GM21529 (cell line): ENCODE results near the gene MEOX2.

Source experiments
- ATAC-seq: cut with Tn5 transposase; IDR thresholded peaks from one replicate; pipeline ENCODE4 v1.9.1; 2021; ENCODE audit not compliant: unreplicated experiment

The MEOX2 gene

DNA sequence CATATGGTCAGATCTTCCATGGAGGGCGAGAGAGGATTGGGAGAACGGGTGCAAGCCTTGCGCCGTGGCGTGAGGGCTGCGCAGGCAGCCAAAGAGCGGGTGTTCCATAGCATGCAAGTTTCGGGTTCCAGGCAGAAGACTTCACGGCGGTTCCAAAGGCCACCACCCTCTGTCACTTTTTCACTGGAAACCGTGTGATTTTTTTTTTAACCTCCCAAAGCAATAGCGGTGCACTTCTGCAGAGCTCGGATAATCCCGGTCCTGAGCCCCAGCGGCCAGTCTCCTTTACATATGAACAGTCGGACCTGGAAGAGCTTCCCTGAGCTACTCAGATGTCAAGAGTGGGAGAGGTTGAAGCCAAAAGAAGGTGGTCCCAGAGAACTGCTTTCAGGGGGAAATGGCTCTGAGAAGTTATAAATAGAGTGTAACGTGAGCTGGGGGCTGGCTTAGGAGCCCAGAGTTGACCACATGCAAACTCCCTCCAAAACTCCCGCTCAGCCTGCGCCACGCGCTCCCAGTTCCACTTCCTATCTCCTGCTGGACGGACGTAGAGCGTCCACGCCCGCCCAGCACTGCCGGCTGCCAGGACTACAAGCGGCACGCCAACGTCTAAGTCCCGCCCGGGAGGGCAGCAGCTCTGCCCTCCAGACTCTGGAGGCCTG is at the start of gene MEOX2:
Gene MEOX2 (minus strand): TSS at position 389 of the 662 bp plus-strand sequence. CDS start 281 bp downstream, at position 108.
- no peak for ATAC-seq

DNA sequence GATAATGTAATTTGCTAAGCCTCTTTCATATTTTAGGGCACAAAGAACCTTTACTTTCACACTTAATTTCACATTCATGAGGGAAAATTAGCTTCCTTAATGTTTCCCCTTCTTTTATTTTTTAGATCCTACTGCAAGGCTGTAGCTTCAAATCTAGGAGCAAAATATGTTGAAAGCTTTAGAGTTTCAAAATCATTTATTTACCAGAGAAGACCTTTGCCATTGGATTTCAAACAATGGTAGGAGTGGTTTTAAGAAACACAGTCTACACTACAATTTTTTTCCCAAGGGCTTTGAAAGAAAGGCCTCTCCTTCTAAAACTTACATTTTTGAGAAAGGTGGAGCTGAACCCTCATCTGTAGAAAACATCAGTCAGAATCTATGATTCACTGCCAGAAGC is 43.3 kb upstream of the MEOX2 start:
- ATAC-seq = no peak

DNA sequence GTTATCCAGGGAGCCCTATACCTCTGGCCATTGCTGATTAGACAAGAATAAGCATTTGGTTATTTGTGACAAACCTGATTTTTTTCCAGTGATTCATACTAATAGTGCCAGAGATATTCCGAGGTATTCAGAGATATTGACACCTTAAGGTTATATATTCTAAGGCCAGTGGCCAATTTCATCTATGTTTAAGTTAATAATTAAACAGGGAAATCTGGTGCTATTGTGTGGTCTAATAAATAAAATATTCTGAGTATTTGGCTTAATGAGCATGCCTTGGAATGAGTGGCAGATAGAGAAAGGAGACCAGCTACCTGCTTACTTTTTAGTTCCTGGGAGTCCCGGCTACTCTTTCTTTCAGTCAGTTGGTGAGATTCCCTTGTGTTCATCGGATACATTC is 38.6 kb upstream of the MEOX2 start:
- no peak for ATAC-seq

DNA sequence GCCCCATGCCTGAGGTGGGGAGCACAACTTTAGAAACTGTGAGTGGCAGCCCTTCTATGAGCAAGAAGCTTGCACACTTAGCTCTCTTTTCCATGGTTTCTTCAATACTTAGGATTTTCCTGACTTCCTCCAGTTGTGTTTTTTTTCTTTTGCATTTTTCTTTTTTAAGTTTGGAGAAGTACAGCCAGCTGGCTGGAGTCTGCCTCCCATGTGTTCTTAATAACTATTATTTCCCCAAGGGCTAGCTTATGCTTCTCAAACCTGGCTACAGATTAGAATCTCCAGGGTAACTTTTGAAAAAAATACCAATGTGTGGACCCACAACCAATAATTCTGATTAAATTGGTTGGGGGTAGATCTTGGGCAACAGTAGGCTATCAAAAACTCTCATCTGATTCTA is 37.4 kb upstream of the MEOX2 start:
- ATAC-seq = no peak

DNA sequence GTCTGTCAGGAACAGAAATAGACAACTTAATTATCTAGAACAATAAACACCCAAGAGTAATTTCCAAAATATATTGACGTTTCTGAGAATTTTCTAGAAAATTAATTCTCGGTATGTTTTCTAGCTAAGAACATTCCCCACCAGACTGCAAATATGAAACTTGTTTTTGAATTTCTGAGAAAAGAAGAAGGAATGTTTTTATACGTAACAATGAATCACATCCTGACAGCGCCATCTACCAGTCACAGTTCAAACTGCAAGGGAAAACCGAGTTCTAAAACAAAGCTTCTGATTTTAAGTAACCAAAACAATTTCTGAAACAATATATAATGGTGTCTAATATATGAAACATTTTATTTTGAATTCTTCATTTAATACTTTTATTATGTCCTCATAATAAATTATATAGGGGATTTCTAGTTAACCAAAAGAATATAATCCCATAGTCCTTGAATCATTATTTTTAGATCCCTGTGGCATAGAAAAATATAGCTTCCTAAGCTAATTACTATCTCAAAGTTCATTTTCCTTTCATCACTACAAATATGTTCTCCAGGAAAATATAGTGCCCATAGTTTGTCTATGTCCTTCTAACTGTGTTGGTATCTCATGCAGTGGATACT is 34.5 kb upstream of the MEOX2 start:
- ATAC-seq = no peak

DNA sequence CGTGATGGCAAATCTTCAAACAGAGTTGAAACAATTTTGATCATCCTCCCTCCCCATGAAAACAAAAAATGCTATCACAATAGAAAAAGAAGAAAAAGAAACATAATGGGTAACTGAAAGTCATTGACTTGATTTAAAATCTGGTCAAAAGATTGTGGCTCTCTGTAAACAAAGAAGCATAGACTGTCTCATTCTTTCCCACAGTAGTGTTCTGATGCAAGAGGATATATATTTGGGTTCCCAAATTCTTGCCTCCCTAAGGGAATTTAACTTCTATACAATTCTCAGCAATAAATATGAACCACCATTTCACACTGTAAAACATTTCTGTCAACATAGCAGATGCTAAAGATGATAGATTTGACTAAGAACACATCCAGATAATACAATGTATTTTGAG is 32.8 kb upstream of the MEOX2 start:
- ATAC-seq = no peak

GRCh38 chr7:15715435-15715834 is 29.0 kb upstream of the MEOX2 start:
- no peak for ATAC-seq

DNA sequence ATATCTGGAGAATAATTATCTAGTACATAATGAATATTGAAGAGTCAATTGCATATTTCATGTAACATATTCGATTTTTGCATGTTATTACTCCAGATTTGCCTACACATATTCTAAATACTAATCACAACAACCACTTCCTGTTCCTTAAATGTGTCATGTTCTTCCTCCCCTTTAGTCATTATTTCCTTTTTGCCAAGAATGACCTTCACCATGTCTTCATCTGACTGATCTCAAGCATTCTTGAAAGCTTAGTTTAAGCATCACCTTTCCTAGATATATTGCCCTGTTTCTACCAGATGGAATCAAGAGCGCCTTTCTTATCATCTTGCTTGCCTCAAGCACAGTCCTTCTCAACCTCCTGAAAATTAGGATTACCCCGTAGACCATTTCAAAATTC is 23.5 kb upstream of the MEOX2 start:
- ATAC-seq = no peak

DNA sequence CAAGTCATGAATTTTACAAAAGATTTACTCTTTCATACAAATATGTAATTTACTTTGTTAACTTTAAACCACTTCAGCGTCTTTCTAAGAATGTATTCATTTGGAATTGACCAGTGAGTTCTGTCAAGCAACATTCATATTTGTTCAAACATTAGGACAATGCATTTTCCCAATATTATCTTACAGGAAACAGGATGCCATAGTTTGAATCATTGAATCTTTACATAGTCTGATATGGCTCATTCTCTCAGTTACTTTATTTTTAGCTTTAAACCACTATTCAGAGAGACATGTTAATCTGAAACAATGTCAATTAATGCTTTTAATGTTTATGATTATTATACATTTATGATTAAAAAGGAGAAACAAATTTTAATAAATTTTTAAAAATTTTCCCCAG is 21.1 kb upstream of the MEOX2 start:
- no peak for ATAC-seq

DNA sequence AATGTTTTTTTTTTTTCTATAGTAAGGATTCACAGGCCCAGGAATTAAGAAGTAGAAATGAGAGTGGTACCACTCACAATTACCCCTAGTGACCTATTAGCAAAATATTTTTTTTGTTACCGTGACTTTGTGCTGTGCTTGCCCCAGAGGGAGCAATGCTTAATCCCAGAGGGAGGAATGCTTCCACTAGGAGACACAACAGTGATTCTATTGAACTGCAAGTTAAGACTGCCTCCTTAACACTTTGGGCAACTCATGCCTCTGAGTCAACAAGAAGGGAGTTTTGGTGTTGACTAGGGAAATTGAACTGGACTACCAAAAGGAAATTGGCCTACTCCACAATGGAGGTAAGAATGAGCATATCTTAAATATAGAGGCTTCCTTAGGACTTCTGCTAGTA is 17.2 kb upstream of the MEOX2 start:
- no peak for ATAC-seq

GRCh38 chr7:15692501-15693020 is 6.1 kb upstream of the MEOX2 start:
- ATAC-seq = no peak

DNA sequence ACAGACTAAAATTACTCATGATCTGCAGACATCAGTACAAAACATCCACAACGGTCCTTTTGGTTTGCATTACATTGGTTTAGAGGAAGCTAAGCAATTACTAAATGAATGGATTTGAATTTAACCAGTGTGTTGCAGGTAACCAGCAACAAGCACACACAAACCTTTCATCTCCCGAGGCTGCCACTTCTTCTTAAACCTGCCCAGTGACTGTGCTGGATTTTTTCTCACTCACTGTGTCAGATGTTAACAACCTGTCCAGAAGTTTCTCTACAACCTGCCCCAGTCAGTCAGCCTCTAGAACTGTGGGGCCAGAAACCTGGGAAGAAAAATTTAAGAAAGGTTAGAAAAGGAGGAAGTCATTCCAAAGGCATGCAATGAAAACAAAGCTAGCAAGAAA is 2.4 kb upstream of the MEOX2 start:
- ATAC-seq = no peak

DNA sequence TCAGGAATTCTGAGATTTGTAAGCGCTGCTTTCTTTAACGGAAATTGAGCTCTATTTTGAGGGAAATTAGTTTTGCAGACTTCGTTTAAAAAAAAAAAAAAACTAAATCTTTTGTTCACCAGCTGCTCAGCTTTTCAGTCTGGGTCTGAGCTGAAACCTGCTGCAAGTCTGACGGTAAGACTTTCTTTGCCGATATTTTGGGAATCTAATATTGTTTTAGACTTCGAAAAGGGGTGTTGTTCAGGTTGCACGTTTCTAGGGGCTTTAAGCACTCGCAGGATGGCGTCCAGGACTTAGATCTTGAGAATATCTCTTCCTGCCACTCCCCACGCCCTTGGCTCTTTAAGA is 1.8 kb upstream of the MEOX2 start:
- ATAC-seq = no peak

DNA sequence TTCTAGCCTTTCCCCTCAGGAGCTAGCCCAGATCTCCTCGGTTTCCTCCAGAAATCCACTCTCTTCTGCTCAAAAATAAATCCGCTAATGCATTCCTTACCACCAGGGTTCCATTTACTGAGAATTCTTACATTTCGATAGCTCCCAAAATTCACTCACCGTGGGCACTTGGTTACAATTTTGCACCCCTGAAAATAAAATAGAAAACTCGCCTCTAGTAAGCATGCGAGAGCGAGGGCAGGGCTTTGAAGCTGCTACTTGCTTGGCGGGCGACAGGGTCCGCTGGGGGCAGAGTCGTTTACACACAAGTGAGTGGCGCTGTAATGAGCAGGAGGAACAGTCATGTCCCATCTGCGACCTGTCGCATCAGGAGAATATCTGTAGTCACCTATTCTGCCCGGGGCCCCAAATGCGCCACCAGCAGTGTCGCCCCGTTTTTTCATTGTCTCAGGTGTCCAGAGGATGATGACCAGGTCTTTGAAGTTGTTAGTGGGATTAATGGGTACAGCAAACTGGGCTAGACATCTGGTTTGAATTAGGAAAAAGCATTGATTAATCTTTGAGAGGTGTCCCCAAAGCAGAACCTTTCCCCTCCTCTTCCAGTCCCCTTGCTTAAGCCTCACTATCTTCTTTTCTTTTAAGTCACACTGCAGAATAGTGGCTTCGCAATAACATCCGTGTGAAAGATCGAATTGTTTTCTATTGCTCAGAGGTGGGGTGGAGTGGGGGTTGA is 1.2 kb upstream of the MEOX2 start:
- ATAC-seq = no peak

GRCh38 chr7:15686957-15687545 is 568 bp upstream of the MEOX2 start:
- ATAC-seq = no peak

DNA sequence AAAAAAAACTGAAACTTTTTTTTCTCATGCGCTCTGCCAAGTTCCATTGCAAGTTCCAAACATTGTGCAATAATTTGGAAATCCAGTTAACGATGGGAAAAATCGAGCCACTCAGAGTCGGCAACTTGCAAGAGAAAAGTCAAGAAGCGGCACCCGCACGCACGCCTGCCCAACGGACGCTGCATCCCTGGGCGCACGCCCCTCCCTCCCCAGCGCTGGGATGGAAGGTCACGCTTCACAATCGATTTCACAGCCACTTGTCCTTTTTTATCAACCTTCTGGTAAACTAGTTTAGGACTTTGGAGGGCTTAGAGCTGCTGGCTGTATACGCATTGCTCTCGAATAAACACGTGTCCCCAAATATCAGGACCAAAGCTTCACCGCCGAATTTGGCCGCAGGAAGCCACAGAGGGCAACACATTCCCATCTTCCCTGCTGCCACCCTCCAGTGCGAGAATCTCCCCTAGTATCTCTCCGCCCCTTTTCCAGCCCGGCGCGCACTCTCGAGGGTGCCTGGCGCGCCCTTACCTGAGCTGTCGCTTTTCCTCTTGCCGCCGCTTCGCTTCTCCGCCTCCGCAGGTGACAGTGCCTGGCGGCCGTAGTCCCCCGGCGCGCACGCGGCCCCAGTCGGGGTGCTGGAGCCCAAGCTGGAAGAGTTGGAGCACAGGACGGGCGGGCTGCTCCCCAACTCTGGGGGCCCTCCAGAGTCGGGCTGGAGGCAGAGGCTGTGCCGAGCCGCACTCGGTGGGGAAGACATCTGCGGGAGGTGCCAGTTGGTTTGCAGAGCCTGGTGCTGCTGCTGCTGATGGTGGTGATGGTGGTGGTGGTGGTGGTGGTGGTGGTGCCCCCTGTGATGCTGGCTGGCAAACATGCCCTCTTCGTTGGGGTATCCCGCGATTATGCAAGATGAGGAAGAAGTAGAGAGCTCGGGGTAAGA is 857 bp downstream of the MEOX2 start:
- no peak for ATAC-seq

- ATAC-seq = no peak
Measured at GRCh38 chr7:15684871-15685270, 1.6 kb downstream of the MEOX2 start.

DNA sequence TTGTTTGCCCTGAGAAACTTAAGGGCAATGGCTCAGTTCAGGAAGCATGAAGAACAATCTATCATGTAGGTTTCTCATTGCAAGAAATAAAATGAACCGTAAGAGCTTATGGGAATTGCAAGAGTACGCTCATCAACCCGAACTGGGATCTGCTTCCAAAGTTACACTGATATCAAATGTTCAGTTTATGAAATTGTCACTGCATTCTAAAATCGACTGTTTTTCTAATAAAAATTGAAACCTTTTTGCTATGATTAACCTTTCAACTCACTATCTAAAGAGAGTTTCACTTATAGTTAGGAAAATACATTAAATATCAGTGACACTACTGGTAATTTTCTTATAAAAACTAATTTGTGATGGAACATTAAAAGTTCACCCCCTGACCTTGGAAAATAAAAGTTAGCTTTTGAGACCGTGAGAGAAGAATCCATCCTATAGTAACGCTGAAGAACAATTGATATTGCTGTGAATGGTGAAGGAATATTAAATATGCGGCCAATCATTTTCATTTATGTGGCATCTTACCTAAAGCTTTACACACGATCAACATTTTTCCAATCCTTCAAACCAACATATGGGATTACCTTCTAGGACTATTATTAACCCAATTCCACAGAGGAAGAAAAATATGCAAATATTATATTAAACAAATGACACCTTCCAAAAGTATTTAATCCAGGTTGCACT is 2.2 kb downstream of the MEOX2 start:
- ATAC-seq = no peak

GRCh38 chr7:15682751-15683245 is 3.7 kb downstream of the MEOX2 start:
- ATAC-seq = no peak

GRCh38 chr7:15682111-15682510 is 4.4 kb downstream of the MEOX2 start:
- no peak for ATAC-seq
